Fibroblast of lung (primary cell): ENCODE measurements around the gene STK11IP.

Experiments used
- EZH2 ChIP-seq: IDR thresholded peaks from 2 replicates; pipeline ENCODE4 v1.5.1; 2012; ENCODE audit warnings: low read length, control low read depth, mild to moderate bottlenecking; ENCODE audit errors: missing control alignments
- TF ChIP-seq, protein P1 (sequence below), 2 donors: IDR thresholded peaks in 1 of 2; conservative IDR thresholded peaks in 1 of 2; 1 replicate in 1 of 2; 2 replicates in 1 of 2; pipeline ENCODE4 v1.5.1; 2011 to 2012; ENCODE audit warnings: low read length in 2 of 2, control low read depth in 1 of 2, inconsistent platforms in 1 of 2, low read depth in 1 of 2, mild to moderate bottlenecking in 1 of 2

DNA sequence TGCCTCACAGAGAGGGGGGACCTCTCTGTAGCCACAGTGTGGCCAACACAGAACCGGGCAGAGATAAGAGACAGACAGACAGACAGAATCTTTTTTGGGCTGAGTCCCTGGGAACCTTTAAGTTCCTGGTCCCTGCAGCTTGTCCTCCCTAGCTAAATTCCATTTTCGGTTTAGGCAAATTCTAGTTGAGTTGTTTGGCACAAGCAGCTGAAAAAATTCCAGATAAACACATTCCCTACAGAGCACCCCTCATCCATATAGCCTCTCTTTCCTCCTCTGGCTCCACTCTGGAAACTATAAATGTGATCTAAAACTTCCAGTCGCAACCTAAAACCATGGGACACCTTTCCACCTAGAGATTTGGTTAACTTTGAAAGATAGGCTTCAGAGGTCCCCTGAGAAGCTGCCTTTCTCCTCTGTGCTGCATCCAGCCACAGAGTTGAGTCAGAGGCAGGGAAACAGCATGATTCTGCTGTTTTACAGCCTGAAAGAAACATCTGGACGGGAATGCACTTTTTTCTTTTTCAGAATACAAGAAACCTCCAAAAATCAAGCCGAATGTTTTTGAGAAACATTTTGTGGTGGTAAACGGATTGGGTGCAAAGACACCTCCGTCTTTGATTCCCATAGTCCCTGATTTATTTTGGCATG is 60.7 kb downstream of the STK11IP start:
- TF ChIP-seq, protein P1, sequence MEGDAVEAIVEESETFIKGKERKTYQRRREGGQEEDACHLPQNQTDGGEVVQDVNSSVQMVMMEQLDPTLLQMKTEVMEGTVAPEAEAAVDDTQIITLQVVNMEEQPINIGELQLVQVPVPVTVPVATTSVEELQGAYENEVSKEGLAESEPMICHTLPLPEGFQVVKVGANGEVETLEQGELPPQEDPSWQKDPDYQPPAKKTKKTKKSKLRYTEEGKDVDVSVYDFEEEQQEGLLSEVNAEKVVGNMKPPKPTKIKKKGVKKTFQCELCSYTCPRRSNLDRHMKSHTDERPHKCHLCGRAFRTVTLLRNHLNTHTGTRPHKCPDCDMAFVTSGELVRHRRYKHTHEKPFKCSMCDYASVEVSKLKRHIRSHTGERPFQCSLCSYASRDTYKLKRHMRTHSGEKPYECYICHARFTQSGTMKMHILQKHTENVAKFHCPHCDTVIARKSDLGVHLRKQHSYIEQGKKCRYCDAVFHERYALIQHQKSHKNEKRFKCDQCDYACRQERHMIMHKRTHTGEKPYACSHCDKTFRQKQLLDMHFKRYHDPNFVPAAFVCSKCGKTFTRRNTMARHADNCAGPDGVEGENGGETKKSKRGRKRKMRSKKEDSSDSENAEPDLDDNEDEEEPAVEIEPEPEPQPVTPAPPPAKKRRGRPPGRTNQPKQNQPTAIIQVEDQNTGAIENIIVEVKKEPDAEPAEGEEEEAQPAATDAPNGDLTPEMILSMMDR (conservative IDR thresholded peaks at IDR 0.05 in 1 of 2, IDR thresholded peaks at IDR 0.05 in 1 of 2; ENCODE audit: low read depth in 1 of 2, low read length in 2 of 2): no peak
- no peak for TF ChIP-seq EZH2
